ENCODE data around the gene PDE1C.

The PDE1C gene

DNA sequence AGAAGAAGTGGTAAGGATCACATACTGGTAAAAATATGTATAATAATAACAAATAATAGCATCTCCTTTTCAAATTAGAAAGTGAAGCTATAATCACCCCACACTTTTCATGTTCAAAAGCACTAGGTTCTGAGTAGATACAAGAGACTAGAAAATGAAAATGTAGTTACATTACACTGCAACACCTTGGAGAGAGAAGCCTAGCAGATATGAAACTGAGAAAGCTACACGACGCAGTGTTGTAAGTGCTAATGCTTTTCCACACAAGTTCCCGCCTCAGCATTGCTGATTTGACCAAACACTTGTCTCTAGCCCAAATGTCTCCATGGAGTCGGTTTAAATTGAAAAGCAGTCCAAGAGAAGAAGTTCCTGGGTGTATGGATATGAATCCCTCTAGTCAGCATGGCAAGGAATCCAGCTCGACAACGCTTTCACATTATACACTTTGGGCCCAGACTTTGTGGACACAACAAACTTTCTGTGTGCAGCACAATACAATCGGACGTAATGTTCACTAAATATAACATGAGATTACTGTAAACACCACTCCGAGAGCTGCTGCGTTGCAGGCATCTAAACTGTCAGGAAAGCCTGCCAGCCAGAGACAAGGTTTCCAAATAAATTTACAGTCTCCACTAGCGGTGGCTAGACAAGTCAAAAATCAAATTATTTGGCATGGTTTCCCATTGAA is 1.7 kb downstream of the PDE1C start:
- no peak overlapping the region for H2AFZ ChIP-seq
- no peaks in the 10 kb centered on the region for H3K4me1 ChIP-seq
- no peak overlapping the region for H3K9ac ChIP-seq
- no peaks in the 10 kb centered on the region for H3K9me3 ChIP-seq (ENCODE audit: control insufficient read depth, low read length)
- no peaks in the 10 kb centered on the region for H3K36me3 ChIP-seq (ENCODE audit: control insufficient read depth, insufficient read depth, low read length)
- H3K4me2 ChIP-seq (ENCODE audit: low read length), result no peak overlapping the region
- TF ChIP-seq CTCF (IDR thresholded peaks at IDR 0.05), result no peak
- no peaks in the 10 kb centered on the region for H3K79me2 ChIP-seq
- H3K4me3 ChIP-seq (ENCODE audit: low read depth, low read length), result no peak overlapping the region
- no peak overlapping the region for H3K27ac ChIP-seq
- no peaks in the 10 kb centered on the region for H3K27me3 ChIP-seq (ENCODE audit: control insufficient read depth, insufficient read depth, low read length)

DNA sequence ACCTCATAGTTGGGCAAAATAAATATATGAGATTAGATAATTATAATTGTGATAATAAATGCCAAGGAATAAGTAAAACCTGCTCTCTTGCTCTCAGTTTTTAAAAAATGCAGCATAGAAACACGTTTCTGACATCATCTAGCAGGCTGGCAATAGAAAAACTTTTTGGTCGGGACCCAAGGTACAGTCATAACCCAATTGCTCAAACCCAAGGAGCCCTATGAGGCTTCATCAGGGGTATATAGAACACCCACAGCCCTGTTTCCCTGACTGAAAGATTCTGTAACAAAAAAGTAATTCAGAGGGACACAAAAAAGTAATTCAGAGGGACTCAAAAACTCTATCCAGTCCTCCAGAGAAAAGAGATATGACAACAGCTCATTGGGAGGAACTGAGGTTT is 3.8 kb downstream of the PDE1C start:
- H3K27me3 ChIP-seq (ENCODE audit: control insufficient read depth, insufficient read depth, low read length), result no peaks in the 10 kb centered on the region
- H3K9ac ChIP-seq, result no peak overlapping the region
- H2AFZ ChIP-seq, result no peak overlapping the region
- H3K4me3 ChIP-seq (ENCODE audit: low read depth, low read length), result no peak overlapping the region
- H3K9me3 ChIP-seq (ENCODE audit: control insufficient read depth, low read length), result no peaks in the 10 kb centered on the region
- no peaks in the 10 kb centered on the region for H3K36me3 ChIP-seq (ENCODE audit: control insufficient read depth, insufficient read depth, low read length)
- H3K79me2 ChIP-seq, result no peaks in the 10 kb centered on the region
- no peaks in the 10 kb centered on the region for H3K4me1 ChIP-seq
- H3K4me2 ChIP-seq (ENCODE audit: low read length), result no peak overlapping the region
- no peak for TF ChIP-seq CTCF (IDR thresholded peaks at IDR 0.05)
- H3K27ac ChIP-seq, result no peak overlapping the region

GRCh38 chr7:32063614-32064013 is 6.6 kb downstream of the PDE1C start:
- TF ChIP-seq CTCF (IDR thresholded peaks at IDR 0.05), result no peak
- Histone ChIP-seq H3K9me3 (ENCODE audit: control insufficient read depth, low read length) (no peaks in the 10 kb centered on the region), H2AFZ (no peak overlapping the region), H3K4me3 (ENCODE audit: low read depth, low read length) (no peak overlapping the region), H3K27ac (no peak overlapping the region), H3K9ac (no peak overlapping the region), H3K36me3 (ENCODE audit: control insufficient read depth, insufficient read depth, low read length) (no peaks in the 10 kb centered on the region), H3K79me2 (no peaks in the 10 kb centered on the region), H3K4me1 (no peaks in the 10 kb centered on the region), H3K27me3 (ENCODE audit: control insufficient read depth, insufficient read depth, low read length) (no peaks in the 10 kb centered on the region), H3K4me2 (ENCODE audit: low read length) (no peak overlapping the region)

- Histone ChIP-seq H3K27ac (no peak overlapping the region), H3K27me3 (ENCODE audit: control insufficient read depth, insufficient read depth, low read length) (no peaks in the 10 kb centered on the region)
These were observed 8.1 kb downstream of the PDE1C start for GRCh38 chr7:32062150-32062549.

More at GRCh38 chr7:32062150-32062549, 8.1 kb downstream of the PDE1C start:
- Histone ChIP-seq H3K4me1 (no peaks in the 10 kb centered on the region), H3K79me2 (no peaks in the 10 kb centered on the region), H3K9me3 (ENCODE audit: control insufficient read depth, low read length) (no peaks in the 10 kb centered on the region), H3K4me3 (ENCODE audit: low read depth, low read length) (no peak overlapping the region), H3K4me2 (ENCODE audit: low read length) (no peak overlapping the region), H3K36me3 (ENCODE audit: control insufficient read depth, insufficient read depth, low read length) (no peaks in the 10 kb centered on the region), H3K9ac (no peak overlapping the region), H2AFZ (no peak overlapping the region)
- no peak for TF ChIP-seq CTCF (IDR thresholded peaks at IDR 0.05)
